DOHH2 (cell line): Measurements from ENCODE around the gene AFMID.

Experiments
- CTCF ChIP-seq: fragments of 200-600 bp; sonication (generic); IDR thresholded peaks from one replicate; pipeline ENCODE4 v1.5.1; 2014; ENCODE audit warnings: antibody characterized with exemption, mild to moderate bottlenecking, low read depth, low read length; ENCODE audit not compliant: poor library complexity, severe bottlenecking
- EZH2phosphoT487 ChIP-seq: fragments of 200-600 bp; sonication (generic); IDR thresholded peaks from 2 replicates; pipeline ENCODE4 v1.6.1; 2017; ENCODE audit warnings: borderline replicate concordance, mild to moderate bottlenecking, antibody characterized with exemption, low read length, moderate library complexity, mixed read lengths

- TF ChIP-seq CTCF (no peak), EZH2phosphoT487 (no peak)
These were observed 35.6 kb upstream of the AFMID start for GRCh38 chr17:78151514-78152008.
